ENCODE results near the gene NAP1L1.

The NAP1L1 gene

DNA sequence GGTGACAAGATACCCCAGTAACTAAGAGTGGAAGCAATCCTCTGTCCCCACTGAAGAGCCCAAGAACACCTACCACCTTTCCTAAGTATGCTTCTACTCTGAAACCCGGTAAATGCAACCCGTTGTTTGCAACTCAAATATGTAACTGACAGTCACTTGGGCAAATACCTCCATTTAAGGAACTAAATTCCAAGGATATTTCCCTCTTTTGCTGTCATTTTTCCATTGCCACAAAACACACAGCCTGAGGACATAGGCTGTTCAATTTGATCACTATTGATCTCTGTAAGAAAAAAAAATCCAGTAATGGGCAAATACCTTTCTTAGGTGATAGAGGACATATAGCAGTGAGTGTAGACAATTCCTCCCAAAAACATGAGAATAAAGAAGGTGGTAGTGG lies 46.3 kb downstream of the NAP1L1 start:
- DNase-seq (ENCODE audit: low read depth in 2 of 2) = no peak

DNA sequence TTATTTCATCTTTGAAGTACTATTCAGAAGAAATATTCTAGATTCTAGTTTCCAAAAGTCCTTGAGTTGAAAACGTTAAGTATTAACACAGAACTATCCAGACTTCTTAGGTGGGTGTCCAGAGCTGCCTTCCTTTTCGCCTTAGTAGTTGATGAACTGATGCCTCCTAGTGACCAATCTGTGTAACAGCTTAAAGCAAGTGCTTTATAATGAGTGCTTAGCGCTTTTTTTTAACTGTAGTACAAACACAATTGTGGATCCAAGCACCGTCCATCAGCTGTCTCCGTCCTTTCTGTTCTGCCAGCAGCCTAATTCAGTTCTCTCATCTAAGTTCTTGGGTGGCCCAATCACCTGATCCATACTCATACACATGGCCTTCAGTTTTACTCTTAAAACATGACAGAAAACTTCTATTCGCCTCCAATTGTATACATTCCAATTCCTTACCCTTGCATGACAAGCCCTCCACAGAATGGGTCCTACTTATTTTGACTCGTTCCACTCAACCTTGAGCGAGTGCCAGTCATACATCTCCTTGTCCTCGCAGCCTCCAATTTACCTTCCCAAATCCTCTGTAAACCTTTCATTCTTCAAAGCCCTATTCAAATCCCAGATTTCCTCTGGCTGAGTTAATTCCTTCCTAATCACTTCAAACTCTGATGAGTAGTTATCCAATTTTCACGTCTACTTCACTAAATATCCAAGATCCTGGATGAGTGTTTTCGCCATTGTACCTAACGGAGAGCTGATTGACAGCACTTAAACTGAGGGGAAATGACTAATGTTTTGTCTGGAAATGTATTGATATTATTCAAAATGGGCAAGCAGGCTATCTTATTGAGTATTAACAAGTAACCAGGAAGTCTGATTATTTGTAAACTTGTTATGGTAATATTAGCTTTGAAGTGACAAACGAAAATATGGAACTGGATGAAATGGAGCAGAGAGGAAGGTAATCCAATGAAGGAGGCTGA lies 47.1 kb downstream of the NAP1L1 start:
- DNase-seq (ENCODE audit: low read depth in 2 of 2) = peak; percentile 46 to 58

DNA sequence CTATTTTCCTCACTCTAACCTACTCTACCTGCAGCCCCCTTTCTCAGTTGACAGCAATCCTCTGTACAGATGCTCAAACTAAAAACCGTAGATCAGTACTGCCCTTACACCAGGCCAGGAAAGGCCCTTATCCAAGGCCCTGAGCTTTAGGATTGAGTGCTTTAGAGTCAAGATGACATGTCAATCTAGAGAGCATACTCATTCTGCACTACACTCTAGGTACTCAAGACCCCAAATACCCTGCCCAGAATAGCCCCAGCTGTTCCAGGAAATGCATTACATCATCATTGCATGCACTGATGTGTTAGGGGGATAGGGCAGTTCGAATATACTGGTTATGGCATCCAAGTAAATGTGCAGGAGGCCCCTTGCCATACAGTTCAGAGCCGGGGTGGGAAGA lies 49.4 kb downstream of the NAP1L1 start:
- no peak for DNase-seq (ENCODE audit: low read depth in 2 of 2)

DNA sequence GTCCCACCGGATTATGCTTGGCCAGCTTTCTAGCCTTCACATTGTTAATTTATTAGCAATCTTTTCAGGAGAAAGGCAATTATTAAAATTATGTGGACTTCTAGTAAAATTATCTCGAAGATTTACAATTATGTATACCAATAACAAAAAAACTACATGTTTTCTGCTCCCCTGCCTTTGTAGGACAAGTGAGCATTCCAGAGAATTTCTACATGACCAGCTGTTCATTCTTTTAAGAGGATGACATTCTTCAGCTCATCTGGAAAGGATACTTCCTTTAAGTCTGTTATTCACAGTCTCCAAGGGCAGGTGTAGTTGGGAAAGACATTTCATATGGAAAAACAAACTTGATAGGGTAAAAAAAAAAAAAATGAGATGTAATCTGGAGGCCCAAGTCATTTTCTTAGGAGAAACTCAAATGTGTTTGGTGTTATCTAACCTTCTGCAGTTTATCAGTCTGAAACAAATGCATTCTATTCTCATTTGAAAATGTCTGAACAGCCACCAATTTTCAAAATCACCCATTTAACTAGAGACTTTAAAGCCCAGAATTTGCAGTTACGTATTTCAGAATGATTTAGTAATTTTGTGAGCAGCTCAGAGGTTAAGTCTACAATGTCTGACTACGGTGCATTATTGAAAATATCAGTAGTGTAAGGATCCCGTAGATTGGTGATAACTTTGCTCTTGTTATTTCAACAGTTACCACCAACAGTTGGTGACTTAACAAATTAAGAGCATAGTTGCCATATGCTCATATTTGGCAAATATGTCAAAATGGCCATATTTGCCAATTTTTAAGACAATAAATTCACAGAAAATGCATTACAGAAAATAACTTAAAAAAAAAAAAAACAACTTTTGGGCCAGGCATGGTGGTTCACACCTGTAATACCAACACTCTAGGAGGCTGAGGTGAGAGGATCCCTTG lies 51.1 kb downstream of the NAP1L1 start:
- DNase-seq (ENCODE audit: low read depth in 2 of 2) = no peak

DNA sequence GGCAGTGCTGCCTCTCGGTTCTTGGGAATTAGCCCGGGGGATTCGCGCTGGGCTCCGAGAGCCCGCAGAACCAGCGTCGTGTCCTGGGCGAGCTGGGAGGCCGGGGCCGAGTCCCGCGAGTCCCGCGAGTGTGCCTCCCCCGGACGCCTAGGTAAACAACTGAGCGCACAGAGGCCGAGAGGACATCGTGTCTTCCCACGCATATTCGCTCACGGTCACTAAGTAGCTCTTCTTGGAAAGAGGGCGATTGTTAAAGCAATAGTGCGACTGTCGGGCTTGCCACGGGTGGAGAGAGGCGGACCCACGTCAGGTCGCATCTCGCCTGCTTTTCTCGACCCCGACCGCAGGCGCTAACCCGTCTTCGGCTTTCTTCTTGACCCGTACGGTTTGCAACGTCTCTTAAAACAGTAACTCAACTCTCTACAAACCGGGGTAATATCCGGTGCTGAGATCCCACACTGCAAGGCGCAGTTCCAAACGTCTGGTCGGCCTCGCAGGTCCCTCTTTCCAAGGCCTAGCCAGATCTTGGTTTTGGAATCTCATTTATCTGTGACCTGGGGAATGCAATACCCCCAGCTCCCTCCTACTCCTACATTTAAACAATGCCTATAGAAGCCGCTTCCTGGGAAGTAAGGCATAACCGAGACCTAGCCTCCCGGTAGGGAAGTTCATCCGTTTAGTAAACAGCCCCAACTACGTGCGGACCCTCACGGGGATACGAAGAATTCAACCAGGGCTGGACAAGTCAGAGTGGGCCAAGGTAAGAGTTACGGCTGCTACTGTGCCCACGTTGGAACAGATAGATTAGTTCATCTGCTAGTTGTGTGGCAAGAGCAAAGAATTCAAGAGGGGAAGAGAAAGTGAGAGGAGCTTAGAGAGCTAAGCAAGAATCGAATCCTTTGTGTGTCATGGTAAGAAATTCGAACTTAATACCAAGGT lies 52.2 kb downstream of the NAP1L1 start:
- no peak for DNase-seq (ENCODE audit: low read depth in 2 of 2)

DNA sequence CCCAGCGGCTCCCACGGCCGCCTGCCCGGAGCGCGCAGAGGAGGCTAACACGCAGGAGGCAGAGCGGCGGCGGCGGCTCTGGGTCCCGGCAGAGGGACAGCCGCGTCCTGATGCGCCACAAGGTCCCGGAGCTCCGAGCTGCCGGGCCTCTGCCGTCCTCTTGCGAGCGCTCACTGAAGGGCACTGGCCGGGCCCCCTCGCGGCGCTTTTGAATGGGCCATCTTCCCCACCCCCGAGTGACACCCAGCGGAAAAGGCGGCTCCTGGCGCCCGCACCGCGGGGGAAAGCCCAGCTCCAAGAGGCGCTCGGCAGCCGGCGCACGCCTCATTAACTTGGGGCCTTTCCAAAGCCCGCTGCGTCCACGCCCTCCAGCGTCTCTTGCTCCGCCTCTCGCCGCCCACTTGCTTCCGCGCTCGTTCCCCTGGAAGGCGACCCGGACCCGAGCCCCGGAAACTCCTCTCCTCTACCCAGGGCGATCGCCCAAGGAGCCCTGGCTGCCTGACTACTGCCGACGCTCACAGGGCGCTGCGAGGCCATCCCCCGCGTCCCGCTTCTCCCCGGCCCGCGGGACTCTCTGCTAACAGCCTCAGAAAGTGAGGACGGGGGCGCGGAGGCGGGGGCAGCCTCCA lies 53.0 kb downstream of the NAP1L1 start, which contains the start of gene PHLDA1:
Gene PHLDA1 (minus strand): TSS at position 363 of the 629 bp plus-strand sequence.
- peak; percentile 90 to 91 for DNase-seq (ENCODE audit: low read depth in 2 of 2)

DNA sequence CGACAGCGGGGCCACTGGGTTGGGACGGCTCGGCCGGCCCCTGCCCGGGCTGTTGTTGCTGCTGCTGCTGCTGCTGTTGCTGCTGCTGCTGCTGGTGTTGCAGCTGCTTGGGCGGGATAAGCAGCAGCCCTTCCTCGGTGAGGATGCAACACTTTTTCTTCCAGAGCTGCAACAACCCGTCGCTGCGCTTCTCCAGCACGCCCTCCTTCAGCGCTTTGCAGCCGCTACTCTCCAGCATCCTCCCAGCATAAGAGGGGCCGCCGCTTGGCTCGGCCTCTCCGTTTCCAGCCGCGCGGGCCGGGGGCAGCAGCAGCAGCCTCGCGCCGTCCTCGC lies 53.4 kb downstream of the NAP1L1 start:
- no peak for DNase-seq (ENCODE audit: low read depth in 2 of 2)

DNA sequence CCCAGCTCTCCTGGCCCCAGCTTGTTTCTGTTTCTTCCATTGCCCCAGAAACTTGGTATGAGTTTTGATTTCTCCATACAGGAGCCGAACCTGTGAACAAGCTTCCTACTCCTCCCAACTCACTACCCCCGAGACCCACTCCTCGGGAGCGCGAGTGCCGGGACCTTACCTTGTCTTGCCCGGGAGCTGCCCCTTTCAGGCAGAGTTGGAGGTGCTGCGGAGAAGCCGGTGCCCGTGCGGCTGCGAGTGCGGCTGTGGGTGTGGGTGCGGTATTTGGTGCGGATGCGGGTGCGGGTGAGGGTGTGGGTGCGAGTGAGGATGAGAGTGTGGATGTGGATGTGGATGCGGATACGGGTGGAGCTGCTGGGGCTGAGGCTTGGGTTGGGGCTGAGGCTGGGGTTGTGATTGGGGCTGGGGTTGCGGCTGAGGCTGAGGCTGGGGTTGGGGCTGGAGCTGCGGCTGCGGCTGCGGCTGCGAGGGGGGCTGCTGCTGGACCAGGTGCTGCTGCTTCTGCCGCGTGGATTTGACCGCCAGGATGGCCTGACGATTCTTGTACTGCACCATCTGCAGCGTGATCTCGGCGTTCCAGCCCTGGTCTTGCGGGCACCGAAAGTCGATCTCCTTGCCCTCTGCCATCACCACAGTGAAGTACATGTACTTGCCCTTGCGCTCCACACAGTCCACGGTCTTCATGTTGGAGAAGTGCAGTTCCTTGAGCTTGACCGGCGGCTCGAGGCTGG lies 54.0 kb downstream of the NAP1L1 start:
- no peak for DNase-seq (ENCODE audit: low read depth in 2 of 2)

DNA sequence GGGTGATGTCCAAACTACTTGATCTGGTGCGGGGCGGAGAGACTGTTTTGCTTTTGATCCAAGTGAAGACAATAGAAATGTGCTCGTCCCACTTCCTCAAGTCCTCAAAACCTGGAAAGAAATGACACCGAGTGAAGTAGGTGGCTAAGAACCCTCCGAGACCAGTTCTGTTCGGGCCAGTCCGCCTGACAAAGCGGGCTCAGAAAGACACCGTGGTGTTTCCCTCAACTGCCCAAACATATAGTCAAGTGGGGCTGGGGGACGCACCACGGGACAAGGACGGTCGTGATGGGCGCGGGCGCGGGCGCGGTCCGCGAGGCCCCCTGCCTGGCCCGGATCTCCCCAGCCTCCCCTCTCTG lies 54.5 kb downstream of the NAP1L1 start:
- no peak for DNase-seq (ENCODE audit: low read depth in 2 of 2)

DNA sequence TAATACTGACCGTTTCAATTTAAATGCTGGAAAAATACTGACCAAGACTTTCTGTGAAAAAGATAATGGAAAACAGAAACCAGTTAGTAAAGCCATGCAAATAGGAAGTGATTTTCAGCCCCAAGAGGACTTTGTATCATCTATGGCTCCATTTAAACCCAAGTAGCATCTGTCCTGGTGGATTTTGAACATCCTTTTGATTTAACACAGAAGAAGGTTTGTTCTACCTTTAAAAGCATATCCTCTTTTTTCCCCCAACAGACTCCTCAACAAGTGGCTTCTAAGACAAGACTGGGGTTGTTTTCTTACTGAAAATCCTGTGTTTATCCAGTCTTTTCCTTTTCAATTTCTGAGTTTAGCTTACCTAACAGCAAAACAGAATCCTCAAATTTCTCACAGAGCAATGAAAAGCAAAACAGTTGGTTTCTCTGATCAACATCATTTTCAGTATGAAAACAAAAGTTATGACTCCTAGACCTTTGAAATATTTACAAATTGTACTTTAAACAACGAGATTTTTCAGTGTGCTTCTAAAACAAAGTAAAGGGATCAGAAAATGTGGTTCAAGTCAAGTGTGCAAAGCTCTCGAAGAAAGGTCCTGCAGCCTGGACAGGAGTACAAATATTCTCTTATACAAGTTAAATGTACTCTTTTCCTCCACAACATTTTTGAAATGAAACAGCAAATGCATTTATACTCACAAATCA lies 55.8 kb downstream of the NAP1L1 start:
- DNase-seq (ENCODE audit: low read depth in 2 of 2) = no peak

DNA sequence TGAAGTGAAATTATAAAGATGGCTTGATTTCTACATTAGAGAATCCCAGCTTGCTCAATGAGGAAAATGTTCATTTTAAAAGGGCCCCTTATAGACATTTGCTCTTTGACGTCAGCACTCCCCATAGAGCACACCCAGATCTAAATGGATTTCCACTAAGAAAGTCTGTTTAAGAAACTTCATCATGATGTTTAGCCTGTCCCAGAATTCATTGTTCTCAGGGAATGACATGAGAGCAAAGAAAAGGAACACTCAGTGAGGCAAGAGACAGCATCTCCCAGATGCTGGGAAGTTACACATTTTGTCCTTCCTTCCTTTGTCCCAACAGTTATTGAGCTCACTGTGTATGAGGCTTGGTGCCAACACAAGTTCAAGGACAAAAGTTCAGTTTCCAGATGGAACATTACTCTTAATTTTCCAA lies 57.8 kb downstream of the NAP1L1 start:
- no peak for DNase-seq (ENCODE audit: low read depth in 2 of 2)

DNA sequence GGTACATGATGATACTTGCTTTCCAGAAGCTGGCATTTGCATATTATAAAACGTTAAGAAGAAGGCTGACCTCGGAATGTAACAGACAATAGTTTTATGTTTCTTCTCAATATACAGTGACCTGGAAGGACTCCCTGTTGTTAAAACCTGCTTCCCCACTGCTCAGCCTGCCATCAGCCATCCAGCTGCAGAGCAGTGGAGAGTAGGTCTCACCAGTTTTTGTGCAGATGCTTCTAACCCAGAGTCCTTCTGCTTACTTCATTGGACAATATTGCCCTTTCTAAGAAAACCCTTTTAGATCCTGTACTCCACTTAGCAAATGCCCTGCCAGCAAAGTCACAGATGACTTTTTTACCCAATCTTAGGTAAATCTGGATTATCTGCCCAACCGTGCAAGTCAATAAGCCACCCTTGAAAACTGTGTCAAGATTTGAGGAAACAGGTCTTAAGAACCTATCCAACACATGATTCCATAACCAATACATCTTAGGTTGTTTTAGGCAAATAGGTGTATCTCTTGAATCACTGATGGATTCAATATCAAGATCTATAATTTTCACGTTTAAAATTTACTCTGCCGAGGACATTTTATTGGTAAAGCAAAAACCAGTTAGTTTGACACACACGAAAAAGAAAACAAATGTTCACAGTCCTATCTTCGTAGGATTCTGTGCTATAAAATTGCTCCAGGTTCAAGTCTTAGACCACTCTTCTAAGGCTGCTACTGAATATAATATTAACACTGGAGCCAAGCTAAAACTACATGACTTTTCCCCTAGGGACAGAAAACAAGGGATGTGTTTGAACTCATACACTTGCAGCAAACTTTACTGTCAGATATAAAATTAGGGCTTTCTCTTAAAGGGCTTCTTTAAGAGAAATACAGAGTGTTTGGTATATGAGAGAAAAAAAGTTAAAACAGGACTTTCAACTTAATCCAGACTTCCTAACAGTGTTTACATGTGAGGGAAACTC lies 58.6 kb downstream of the NAP1L1 start:
- DNase-seq (ENCODE audit: low read depth in 2 of 2) = no peak

DNA sequence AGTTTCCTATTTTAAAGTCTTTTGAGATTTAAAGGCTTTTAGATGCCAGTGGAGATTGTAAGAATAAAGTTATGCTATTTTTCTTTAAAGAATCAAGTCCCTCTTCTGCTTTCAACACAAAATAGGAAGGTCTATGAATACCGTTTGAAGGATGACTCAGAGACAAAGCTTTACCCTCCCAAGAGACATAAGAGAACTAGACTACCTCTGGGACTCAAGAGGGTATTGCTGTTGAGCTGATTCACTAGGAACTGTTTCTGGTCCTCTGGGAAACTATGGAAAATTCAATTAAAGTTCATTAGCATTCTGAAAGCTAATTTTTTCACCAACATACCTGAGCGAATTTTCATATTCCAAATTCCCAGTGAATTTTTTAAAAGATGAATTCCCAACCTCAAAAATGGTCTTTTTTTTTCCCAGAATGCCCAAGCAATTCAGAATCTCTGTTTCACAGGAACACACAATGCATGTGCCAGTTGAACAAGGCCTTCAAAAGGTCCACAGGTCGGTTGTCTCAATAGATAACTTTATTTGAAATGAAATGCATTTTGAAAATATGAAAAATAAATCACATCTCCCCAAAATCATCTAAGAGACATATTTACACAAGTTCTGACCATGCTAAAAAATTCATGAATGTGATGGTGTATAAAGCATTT lies 59.4 kb downstream of the NAP1L1 start:
- DNase-seq (ENCODE audit: low read depth in 2 of 2) = peak in 1 of 2 experiments; percentile 41

DNA sequence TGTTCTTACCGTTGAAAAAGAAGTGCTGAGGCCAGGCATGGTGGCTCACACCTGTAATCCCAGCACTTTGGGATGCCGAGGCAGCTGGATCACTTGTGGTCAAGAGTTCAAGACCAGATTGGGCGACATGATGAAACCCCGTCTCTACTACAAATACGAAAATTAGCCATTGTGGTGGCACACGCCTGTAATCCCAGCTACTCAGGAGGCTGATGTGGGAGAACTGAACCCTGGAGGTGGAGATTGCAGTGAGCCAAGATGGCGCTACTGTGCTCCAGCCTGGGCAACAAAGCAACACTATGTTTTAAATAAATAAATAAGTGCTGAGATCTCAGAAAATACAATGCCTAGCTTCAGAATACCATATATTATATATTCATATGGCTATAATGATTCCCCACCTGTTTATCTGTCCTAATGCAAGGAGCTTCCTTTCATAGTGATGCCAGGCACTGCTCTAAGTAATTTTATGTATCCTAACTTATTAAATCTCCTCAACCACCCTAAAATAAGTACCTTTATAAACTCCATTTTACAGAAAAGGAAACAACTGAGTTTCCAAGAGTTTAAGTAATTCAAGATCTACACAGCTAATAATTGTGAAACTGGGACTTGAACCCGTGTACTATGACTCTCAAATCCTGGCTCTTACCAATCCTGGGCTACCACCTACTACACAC lies 60.2 kb downstream of the NAP1L1 start:
- DNase-seq (ENCODE audit: low read depth in 2 of 2) = no peak

DNA sequence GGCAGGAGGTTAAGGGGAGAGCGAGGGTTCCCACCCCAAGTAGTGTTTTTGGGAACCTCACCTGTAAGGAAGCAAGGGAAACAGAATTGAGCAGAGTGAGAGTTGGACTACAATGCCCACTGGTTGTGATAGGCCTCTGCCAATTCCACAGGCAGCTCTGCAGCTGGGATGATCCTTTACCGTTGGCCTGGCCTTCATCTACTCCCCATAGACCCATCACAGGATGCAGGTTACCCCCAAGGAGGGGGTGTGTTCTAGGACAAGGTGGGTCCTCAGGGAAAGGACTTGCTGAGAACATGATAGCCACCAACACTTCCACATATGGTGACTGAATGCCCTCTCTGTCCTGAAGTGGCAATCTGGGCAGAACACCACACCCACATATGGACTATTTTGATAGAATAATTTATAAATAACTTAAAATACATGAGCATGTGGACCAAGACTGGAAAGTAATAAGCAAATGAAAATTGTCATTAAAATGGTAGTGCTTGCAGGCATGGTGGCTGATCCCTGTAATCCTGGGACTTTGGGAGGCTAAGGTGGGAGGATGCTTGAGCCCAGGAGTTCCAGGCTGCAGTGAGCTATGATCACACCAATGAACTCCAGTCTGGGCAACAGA lies 61.3 kb downstream of the NAP1L1 start:
- DNase-seq (ENCODE audit: low read depth in 2 of 2) = no peak

DNA sequence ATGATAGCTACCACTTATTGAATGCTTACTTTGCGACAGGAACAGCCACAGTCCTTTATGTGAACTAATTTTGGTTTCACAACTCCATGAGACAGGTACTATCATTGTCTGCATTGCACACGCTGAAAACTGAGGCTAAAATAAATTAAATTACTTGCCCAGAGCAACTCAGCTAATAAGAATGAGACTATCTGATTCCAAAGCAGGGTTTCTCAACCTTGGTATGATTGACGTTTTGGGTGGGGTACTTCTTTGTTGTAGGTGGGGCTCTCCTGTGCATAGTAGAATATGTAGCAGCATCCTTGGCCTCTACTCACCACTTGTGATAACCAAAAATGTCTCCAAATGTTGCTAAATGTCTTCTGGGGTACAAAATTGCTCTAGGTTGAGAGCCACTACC lies 62.0 kb downstream of the NAP1L1 start:
- no peak for DNase-seq (ENCODE audit: low read depth in 2 of 2)

Data from fibroblast of skin of left biceps (primary cell).